ENCODE data around the gene RREB1. TPM values are rescaled to one million over a fixed set of nuclear protein-coding genes. Genes with fewer than 3 reads are reported as not detected.

The RREB1 gene, protein sequence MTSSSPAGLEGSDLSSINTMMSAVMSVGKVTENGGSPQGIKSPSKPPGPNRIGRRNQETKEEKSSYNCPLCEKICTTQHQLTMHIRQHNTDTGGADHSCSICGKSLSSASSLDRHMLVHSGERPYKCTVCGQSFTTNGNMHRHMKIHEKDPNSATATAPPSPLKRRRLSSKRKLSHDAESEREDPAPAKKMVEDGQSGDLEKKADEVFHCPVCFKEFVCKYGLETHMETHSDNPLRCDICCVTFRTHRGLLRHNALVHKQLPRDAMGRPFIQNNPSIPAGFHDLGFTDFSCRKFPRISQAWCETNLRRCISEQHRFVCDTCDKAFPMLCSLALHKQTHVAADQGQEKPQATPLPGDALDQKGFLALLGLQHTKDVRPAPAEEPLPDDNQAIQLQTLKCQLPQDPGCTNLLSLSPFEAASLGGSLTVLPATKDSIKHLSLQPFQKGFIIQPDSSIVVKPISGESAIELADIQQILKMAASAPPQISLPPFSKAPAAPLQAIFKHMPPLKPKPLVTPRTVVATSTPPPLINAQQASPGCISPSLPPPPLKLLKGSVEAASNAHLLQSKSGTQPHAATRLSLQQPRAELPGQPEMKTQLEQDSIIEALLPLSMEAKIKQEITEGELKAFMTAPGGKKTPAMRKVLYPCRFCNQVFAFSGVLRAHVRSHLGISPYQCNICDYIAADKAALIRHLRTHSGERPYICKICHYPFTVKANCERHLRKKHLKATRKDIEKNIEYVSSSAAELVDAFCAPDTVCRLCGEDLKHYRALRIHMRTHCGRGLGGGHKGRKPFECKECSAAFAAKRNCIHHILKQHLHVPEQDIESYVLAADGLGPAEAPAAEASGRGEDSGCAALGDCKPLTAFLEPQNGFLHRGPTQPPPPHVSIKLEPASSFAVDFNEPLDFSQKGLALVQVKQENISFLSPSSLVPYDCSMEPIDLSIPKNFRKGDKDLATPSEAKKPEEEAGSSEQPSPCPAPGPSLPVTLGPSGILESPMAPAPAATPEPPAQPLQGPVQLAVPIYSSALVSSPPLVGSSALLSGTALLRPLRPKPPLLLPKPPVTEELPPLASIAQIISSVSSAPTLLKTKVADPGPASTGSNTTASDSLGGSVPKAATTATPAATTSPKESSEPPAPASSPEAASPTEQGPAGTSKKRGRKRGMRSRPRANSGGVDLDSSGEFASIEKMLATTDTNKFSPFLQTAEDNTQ (N-terminal part only)
- total RNA-seq (ENCODE audit: low replicate concordance): 43.9 and 67.0 TPM in 2 replicates
- long read RNA-seq, partial matches to known transcripts: 0 of 14 reads
- long read RNA-seq, other reads (novel, unspliced or antisense): 14 of 14 reads

DNA sequence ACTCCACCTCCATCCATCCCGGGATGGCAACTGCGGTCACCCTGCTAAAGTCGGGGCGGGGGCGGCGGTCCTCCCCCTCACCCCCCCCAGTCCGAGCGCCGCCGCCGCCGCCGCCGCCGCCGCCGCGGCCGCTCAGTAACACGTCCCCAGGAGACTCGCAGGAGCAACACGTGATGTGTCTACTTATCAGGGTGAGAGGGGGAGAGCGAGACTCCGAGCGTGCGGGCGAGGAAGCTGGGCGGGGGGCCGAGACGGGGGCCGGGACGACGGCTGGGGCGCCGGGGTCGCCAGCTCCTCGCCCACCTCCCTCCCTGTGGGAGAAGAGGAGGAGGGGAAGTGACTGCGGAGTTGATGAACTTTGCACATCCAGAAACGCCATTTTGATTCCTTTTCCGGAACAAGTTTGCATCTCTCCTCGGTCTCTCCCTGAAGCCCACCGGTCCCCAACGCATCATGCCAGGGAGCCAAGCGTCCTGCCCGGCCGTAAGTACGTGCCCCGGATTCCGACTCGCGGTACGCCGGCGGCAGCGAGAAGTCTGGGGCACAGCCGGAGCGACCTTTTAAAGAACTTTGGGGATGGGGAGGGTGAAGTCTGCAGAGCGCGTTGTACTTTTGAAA, at the start of gene RREB1:
RREB1 (plus strand) TSS at position 384 of the 618 bp plus-strand sequence. CDS start 73,951 bp downstream, outside the sequence.
- Mint-ChIP-seq H3K4me3 (peak within 1 kb of the TSS; percentile 95), H3K4me1 (ENCODE audit: unreplicated experiment) (peaks cover 32% of the 10 kb centered on the region), H3K27ac (peak within 1 kb of the TSS; percentile 98), H3K36me3 (peaks cover 3% of the 10 kb centered on the region), H3K27me3 (no peaks in the 10 kb centered on the region), H3K9me3 (no peaks in the 10 kb centered on the region)
- peak; percentile 73 for DNase-seq (ENCODE audit: extremely low spot score, unreplicated experiment)
- TF ChIP-seq, protein P1, sequence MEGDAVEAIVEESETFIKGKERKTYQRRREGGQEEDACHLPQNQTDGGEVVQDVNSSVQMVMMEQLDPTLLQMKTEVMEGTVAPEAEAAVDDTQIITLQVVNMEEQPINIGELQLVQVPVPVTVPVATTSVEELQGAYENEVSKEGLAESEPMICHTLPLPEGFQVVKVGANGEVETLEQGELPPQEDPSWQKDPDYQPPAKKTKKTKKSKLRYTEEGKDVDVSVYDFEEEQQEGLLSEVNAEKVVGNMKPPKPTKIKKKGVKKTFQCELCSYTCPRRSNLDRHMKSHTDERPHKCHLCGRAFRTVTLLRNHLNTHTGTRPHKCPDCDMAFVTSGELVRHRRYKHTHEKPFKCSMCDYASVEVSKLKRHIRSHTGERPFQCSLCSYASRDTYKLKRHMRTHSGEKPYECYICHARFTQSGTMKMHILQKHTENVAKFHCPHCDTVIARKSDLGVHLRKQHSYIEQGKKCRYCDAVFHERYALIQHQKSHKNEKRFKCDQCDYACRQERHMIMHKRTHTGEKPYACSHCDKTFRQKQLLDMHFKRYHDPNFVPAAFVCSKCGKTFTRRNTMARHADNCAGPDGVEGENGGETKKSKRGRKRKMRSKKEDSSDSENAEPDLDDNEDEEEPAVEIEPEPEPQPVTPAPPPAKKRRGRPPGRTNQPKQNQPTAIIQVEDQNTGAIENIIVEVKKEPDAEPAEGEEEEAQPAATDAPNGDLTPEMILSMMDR (conservative IDR thresholded peaks at IDR 0.05): no peak

DNA sequence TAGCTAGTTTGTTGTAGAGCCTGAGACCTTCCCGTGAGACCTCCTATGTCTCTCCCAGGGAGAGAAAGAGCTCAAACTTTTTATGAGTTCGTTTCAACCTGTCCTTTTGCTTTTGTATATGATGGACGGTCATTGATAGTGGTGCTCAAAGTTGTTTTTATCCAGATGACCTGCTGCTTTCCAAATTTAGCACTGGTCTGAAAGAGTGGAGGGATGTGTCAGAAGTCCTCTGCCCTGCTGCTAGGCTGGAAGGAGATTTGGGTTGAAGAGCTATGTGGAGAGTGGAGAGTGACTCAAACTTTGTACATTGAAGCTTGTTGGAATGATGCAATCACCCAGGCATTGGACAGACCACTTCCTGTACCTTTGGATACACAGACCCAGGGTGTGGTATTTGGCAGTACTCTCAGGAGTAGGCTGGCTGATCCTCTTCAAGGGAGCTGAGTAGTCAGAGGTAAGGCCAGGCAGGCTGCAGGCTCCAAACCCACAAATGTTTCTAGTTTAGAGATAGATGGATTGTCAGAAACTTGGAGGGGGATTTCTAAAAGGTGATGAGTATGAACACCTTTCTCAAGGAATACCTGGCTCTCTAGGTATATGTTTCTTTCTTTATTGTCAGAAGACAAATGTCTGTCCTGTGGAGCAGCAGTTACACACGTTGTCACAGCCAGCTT, 49.4 kb upstream of the RREB1 start:
- peak overlapping the region; percentile 83 for H3K27ac Mint-ChIP-seq

DNA sequence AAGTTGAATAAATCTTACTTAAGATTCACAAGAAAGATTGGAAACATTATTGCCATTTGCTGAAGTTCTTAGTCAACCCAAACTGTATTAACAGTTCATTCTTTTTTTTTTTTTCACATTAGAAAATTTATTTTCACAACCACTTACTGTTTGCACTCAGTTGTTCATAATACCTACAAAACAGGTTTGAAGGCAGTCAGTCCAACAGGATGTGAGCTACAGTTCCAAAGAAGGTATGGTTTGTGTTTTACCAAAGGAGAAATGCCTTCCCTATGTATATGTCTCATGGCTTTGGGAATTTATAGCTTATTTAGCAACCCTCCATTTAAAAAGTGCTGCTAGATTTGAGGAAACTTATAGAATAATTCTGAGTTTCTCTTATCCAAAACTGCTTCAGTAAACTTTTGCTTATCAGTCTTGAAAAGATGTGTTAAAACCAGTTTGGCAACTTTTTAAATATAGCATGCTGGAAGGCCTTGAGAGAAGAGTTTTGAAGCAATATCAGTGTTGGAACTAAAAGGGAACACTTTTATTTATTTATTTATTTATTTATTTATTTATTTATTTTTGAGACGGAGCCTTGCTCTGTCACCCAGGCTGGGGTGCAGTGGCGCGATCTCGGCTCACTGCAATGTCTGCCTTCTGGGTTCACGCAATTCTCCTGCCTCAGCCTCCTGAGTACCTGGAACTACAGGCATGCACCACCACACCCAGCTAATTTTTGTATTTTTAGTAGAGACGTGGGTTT, 46.8 kb upstream of the RREB1 start:
- peak overlapping the region; percentile 51 for H3K4me3 Mint-ChIP-seq
- peak overlapping the region; percentile 92 for H3K27ac Mint-ChIP-seq
- H3K27me3 Mint-ChIP-seq: no peaks in the 10 kb centered on the region
- H3K36me3 Mint-ChIP-seq: no peaks in the 10 kb centered on the region
- no peak for DNase-seq (ENCODE audit: extremely low spot score, unreplicated experiment)
- H3K9me3 Mint-ChIP-seq: no peaks in the 10 kb centered on the region
- TF ChIP-seq, protein P1 (conservative IDR thresholded peaks at IDR 0.05): no peak
- H3K4me1 Mint-ChIP-seq (ENCODE audit: unreplicated experiment): peaks cover 6% of the 10 kb centered on the region

More for the DNA sequence above, 49.4 kb upstream of the RREB1 start:
- H3K9me3 Mint-ChIP-seq: no peaks in the 10 kb centered on the region
- TF ChIP-seq, protein P1 (conservative IDR thresholded peaks at IDR 0.05): no peak
- DNase-seq (ENCODE audit: extremely low spot score, unreplicated experiment): no peak
- peak overlapping the region; percentile 42 for H3K4me3 Mint-ChIP-seq
- H3K27me3 Mint-ChIP-seq: no peaks in the 10 kb centered on the region
- H3K4me1 Mint-ChIP-seq (ENCODE audit: unreplicated experiment): peaks cover 6% of the 10 kb centered on the region
- H3K36me3 Mint-ChIP-seq: no peaks in the 10 kb centered on the region

DNA sequence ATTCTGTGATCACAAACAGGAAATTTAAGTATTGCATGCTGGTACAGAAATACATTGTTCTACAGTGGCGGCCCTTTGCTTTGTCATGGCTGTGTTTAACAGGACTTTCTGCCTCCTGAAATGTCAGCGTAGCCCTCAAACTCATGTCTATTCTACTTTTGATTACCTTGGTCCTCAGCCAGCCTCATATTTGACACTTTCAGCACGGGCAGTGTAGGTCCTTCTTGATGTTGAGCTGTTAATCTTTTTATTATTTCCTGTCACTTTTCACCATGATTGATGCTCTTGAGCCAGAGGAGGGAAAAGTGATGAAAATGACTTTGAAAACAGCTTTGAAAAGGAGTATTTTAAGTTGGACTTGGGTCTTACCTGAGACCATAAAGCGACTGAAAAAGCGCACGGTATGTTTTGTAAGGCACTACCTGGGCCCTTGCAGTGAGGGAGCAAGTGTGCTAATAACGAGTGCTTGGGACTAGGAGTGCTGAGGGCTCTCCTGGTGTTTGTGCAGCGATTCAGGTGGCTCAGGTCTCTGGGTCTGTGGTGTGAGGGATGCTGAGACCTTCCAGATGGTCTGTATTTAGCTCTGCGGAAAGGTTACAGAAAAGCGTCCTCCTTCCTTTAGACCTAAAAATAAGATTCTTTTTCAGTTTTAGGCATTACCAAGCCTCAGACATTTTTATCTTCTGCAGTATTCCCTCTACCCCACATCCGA, 45.2 kb upstream of the RREB1 start:
- H3K4me3 Mint-ChIP-seq: no peak overlapping the region
- DNase-seq (ENCODE audit: extremely low spot score, unreplicated experiment): no peak
- TF ChIP-seq, protein P1 (conservative IDR thresholded peaks at IDR 0.05): no peak
- H3K27ac Mint-ChIP-seq: peak overlapping the region; percentile 51
- no peaks in the 10 kb centered on the region for H3K27me3 Mint-ChIP-seq
- H3K4me1 Mint-ChIP-seq (ENCODE audit: unreplicated experiment): peaks cover 6% of the 10 kb centered on the region
- H3K36me3 Mint-ChIP-seq: no peaks in the 10 kb centered on the region
- no peaks in the 10 kb centered on the region for H3K9me3 Mint-ChIP-seq
